GM23338 (cell line): ENCODE results near the gene ACSL4. TPM values are rescaled to one million over a fixed set of nuclear protein-coding genes. Genes with fewer than 3 reads are reported as not detected.

Experiments
- ATAC-seq: fragments of 200-7000 bp; cut with Tn5 transposase; 3 replicates; pipeline ENCODE4 v1.9.1; 2020
- DNase-seq: peaks from one replicate; pipeline ENCODE4 v3.0.0-alpha.2; 2015; ENCODE audit warnings: low spot score
- H2AFZ ChIP-seq: fragments of 200-600 bp; sonication (generic); 2 replicates; pipeline ENCODE4 v1.8.0; 2016; ENCODE audit warnings: antibody characterized with exemption, mild to moderate bottlenecking, moderate library complexity
- H3F3A ChIP-seq: fragments of 200-600 bp; sonication (generic); replicated peaks from 2 replicates; pipeline ENCODE4 v1.8.0; 2017; ENCODE audit warnings: antibody characterized with exemption, mixed run types, low read depth
- H3K27ac ChIP-seq: fragments of 200-600 bp; sonication (generic); 2 replicates; pipeline ENCODE4 v1.6.1; 2016; ENCODE audit warnings: low read depth
- H3K27me3 ChIP-seq: fragments of 200-600 bp; sonication (generic); 2 replicates; pipeline ENCODE4 v1.8.0; 2016; ENCODE audit warnings: mild to moderate bottlenecking, mixed run types, moderate library complexity; ENCODE audit not compliant: insufficient read depth
- H3K36me3 ChIP-seq: fragments of 200-600 bp; sonication (generic); 2 replicates; pipeline ENCODE4 v1.8.0; 2016; ENCODE audit warnings: mild to moderate bottlenecking; ENCODE audit not compliant: insufficient read depth
- H3K4me1 ChIP-seq: fragments of 200-600 bp; sonication (generic); 2 replicates; pipeline ENCODE4 v1.8.0; 2016; ENCODE audit warnings: mild to moderate bottlenecking, moderate library complexity; ENCODE audit not compliant: insufficient read depth
- H3K4me2 ChIP-seq: fragments of 200-600 bp; sonication (generic); 2 replicates; pipeline ENCODE4 v1.7.1; 2017; ENCODE audit warnings: mixed run types
- H3K4me3 ChIP-seq: fragments of 200-600 bp; sonication (generic); 2 replicates; pipeline ENCODE4 v1.6.1; 2016; ENCODE audit warnings: mixed run types
- H3K79me2 ChIP-seq: fragments of 200-600 bp; sonication (generic); replicated peaks from 2 replicates; pipeline ENCODE4 v1.8.0; 2017; ENCODE audit warnings: mild to moderate bottlenecking; ENCODE audit not compliant: insufficient read depth
- H3K9me2 ChIP-seq: fragments of 200-600 bp; sonication (generic); 2 replicates; pipeline ENCODE4 v1.8.0; 2017; ENCODE audit not compliant: insufficient read depth
- H4K20me1 ChIP-seq: fragments of 200-600 bp; sonication (generic); replicated peaks from 2 replicates; pipeline ENCODE4 v1.8.0; 2017; ENCODE audit warnings: mild to moderate bottlenecking; ENCODE audit not compliant: insufficient read depth
- H3K27ac Mint-ChIP-seq: 2 replicates; pipeline ENCODE4 v1.8.0; 2020; ENCODE audit warnings: inconsistent platforms, mild to moderate bottlenecking, moderate library complexity, mixed read lengths
- H3K27me3 Mint-ChIP-seq: 3 replicates; pipeline ENCODE4 v1.8.0; 2022; ENCODE audit warnings: low read depth, mild to moderate bottlenecking, moderate library complexity, mixed read lengths, inconsistent platforms; ENCODE audit not compliant: insufficient read depth, poor library complexity
- H3K36me3 Mint-ChIP-seq: 3 replicates; pipeline ENCODE4 v1.8.0; 2021; ENCODE audit warnings: low read depth, mild to moderate bottlenecking, inconsistent platforms, moderate library complexity, mixed read lengths
- H3K4me1 Mint-ChIP-seq: 3 replicates; pipeline ENCODE4 v1.8.0; 2020; ENCODE audit warnings: mild to moderate bottlenecking, inconsistent platforms, mixed read lengths
- H3K4me3 Mint-ChIP-seq: 3 replicates; pipeline ENCODE4 v1.8.0; 2021; ENCODE audit warnings: moderate library complexity, mild to moderate bottlenecking, inconsistent platforms, mixed read lengths
- H3K9me3 Mint-ChIP-seq: 3 replicates; pipeline ENCODE4 v1.8.0; 2020; ENCODE audit warnings: moderate library complexity, mild to moderate bottlenecking, inconsistent platforms, mixed read lengths
- CREB1 ChIP-seq: fragments of 250-450 bp; sonication (Bioruptor Pico); IDR thresholded peaks from 2 replicates; pipeline ENCODE4 v1.5.0; 2020; ENCODE audit warnings: low read depth, mild to moderate bottlenecking, moderate library complexity
- EZH2 ChIP-seq: fragments of 200-600 bp; sonication (generic); IDR thresholded peaks from one replicate; pipeline ENCODE4 v1.8.0; 2017; ENCODE audit warnings: antibody characterized with exemption, mild to moderate bottlenecking, low read depth; ENCODE audit not compliant: unreplicated experiment
- EZH2phosphoT487 ChIP-seq: fragments of 200-600 bp; sonication (generic); IDR thresholded peaks from one replicate; pipeline ENCODE4 v1.8.1; 2018; ENCODE audit warnings: antibody characterized with exemption; ENCODE audit not compliant: unreplicated experiment
- JUNB ChIP-seq: IDR thresholded peaks from one replicate; pipeline ENCODE4 v1.6.1; 2016; ENCODE audit warnings: antibody characterized with exemption; ENCODE audit not compliant: unreplicated experiment
- NANOG ChIP-seq: IDR thresholded peaks from 2 replicates; pipeline ENCODE4 v1.6.1; 2016; ENCODE audit warnings: antibody characterized with exemption, borderline replicate concordance
- POLR2AphosphoS5 ChIP-seq: IDR thresholded peaks from 2 replicates; pipeline ENCODE4 v1.6.1; 2016; ENCODE audit warnings: antibody characterized with exemption, low read depth
- REST ChIP-seq: IDR thresholded peaks from one replicate; pipeline ENCODE4 v1.6.1; 2018; ENCODE audit warnings: antibody characterized with exemption; ENCODE audit not compliant: unreplicated experiment
- STAT1 ChIP-seq: IDR thresholded peaks from one replicate; pipeline ENCODE4 v1.6.1; 2016; ENCODE audit warnings: antibody characterized with exemption; ENCODE audit not compliant: unreplicated experiment
- ZNF114 ChIP-seq: fragments of 250-450 bp; sonication (Bioruptor Pico); IDR thresholded peaks from 2 replicates; pipeline ENCODE4 v1.5.0; 2020; ENCODE audit warnings: mild to moderate bottlenecking, moderate library complexity
- ZNF331 ChIP-seq: fragments of 250-450 bp; sonication (Bioruptor Pico); IDR thresholded peaks from 2 replicates; pipeline ENCODE4 v1.5.0; 2020; ENCODE audit warnings: low read depth, mild to moderate bottlenecking, moderate library complexity
- ZNF462 ChIP-seq: fragments of 250-450 bp; sonication (Bioruptor Pico); IDR thresholded peaks from 2 replicates; pipeline ENCODE4 v1.5.0; 2020; ENCODE audit warnings: mild to moderate bottlenecking, moderate library complexity
- polyA plus RNA-seq: library from polyadenylated mRNA; unstranded; fragments of >200 nt; fragmentation: Nextera tagmentation; extraction: Ambion mirVana; gene quantifications from 2 replicates; pipeline ENCODE4 v1.2.1, GENCODE V29; 2016
- total RNA-seq: library from RNA; depleted of rRNA; stranded (reverse); fragments of >200 nt; shearing (Covaris generic); gene quantifications from 2 replicates; pipeline ENCODE4 v1.2.3, GENCODE V29; 2014
- TF ChIP-seq, protein P1 (sequence below): IDR thresholded peaks from 2 replicates; pipeline ENCODE4 v1.6.1; 2016; ENCODE audit warnings: antibody characterized with exemption
- TF ChIP-seq, protein P2 (sequence below), 2 experiments: fragments of 200-600 bp in 1 of 2; sonication (generic) in 1 of 2; conservative IDR thresholded peaks; 2 replicates each; pipeline versions ENCODE4 v1.5.1 to v1.6.1; 2016 to 2017; ENCODE audit warnings: antibody characterized with exemption in 2 of 2, low read depth in 2 of 2, mild to moderate bottlenecking in 2 of 2, moderate library complexity in 1 of 2

The ACSL4 gene
- total and polyA plus RNA-seq, 2 experiments from 2014 or later: 17.8 to 76.3 TPM

- Histone ChIP-seq H3K27me3 (no peaks in the 10 kb centered on the region), H3K4me2 (no peak overlapping the region), H3K36me3 (no peaks in the 10 kb centered on the region), H2AFZ (no peak overlapping the region), H3K4me3 (no peak overlapping the region), H3K27ac (no peak overlapping the region), H3K9me2 (no peaks in the 10 kb centered on the region), H3K79me2 (no peaks in the 10 kb centered on the region), H3K4me1 (no peaks in the 10 kb centered on the region), H4K20me1 (no peaks in the 10 kb centered on the region), H3F3A (no peaks in the 10 kb centered on the region)
- ATAC-seq (no peak), DNase-seq (no peak)
- Mint-ChIP-seq H3K36me3 (no peaks in the 10 kb centered on the region), H3K27ac (no peak overlapping the region), H3K4me1 (no peaks in the 10 kb centered on the region), H3K4me3 (no peak overlapping the region), H3K27me3 (no peaks in the 10 kb centered on the region), H3K9me3 (no peaks in the 10 kb centered on the region)
- no peak for TF ChIP-seq EZH2phosphoT487
- TF ChIP-seq ZNF462 (CRISPR knock-in tag): no peak
- TF ChIP-seq REST: no peak
- TF ChIP-seq, protein P1, sequence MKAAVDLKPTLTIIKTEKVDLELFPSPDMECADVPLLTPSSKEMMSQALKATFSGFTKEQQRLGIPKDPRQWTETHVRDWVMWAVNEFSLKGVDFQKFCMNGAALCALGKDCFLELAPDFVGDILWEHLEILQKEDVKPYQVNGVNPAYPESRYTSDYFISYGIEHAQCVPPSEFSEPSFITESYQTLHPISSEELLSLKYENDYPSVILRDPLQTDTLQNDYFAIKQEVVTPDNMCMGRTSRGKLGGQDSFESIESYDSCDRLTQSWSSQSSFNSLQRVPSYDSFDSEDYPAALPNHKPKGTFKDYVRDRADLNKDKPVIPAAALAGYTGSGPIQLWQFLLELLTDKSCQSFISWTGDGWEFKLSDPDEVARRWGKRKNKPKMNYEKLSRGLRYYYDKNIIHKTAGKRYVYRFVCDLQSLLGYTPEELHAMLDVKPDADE: no peak
- no peak for TF ChIP-seq ZNF331 (CRISPR knock-in tag)
- TF ChIP-seq ZNF114: no peak
- no peak for TF ChIP-seq STAT1
- no peak for TF ChIP-seq CREB1 (CRISPR knock-in tag)
- no peak for TF ChIP-seq POLR2AphosphoS5
- TF ChIP-seq, protein P2, sequence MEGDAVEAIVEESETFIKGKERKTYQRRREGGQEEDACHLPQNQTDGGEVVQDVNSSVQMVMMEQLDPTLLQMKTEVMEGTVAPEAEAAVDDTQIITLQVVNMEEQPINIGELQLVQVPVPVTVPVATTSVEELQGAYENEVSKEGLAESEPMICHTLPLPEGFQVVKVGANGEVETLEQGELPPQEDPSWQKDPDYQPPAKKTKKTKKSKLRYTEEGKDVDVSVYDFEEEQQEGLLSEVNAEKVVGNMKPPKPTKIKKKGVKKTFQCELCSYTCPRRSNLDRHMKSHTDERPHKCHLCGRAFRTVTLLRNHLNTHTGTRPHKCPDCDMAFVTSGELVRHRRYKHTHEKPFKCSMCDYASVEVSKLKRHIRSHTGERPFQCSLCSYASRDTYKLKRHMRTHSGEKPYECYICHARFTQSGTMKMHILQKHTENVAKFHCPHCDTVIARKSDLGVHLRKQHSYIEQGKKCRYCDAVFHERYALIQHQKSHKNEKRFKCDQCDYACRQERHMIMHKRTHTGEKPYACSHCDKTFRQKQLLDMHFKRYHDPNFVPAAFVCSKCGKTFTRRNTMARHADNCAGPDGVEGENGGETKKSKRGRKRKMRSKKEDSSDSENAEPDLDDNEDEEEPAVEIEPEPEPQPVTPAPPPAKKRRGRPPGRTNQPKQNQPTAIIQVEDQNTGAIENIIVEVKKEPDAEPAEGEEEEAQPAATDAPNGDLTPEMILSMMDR (conservative IDR thresholded peaks at IDR 0.05; ENCODE audit: low read depth in 2 of 2): no peak
- no peak for TF ChIP-seq JUNB
- TF ChIP-seq NANOG: no peak
- TF ChIP-seq EZH2: no peak
These were observed 9.7 kb upstream of the ACSL4 start for GRCh38 chrX:109742722-109743121.
